ENCODE results near the gene CHDH.

The CHDH gene

DNA sequence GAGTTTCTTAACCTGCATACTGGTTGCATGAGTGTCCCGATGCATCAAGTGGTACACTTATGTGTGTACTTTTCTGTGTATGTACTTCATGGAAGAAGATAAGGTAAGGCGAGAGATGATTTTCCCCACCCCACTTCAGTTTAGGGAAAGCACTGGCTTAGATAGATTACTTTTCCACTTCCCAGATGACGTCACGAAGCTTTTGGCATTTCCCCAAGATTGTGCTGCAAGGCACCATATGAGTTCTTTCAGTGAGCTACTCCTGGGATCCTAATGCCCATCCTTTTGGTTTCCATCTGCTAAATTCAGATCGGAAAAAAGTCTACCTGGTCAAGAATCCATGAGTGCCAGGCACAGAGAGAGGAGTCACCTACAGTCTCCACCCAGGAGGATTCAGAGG is 4.7 kb upstream of the CHDH start:
- DNase-seq = no peak

DNA sequence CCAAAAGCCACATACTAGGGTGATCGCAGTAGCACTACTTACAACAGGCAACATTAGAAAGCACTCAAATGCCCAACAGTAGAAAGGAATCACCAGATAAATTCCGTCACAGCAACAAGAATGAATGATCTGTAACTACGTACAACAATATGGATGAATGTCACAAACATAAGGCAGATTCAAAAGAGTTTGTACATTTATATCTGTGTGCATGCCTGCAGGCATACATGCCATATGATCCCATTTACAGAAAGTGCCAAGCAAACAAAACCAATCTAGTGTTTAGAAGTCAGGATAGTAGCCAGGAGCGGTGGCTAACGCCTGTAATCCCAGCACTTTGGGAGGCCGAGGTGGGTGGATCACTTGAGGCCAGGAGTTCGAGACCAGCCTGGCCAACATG is 3.7 kb upstream of the CHDH start:
- no peak for DNase-seq

DNA sequence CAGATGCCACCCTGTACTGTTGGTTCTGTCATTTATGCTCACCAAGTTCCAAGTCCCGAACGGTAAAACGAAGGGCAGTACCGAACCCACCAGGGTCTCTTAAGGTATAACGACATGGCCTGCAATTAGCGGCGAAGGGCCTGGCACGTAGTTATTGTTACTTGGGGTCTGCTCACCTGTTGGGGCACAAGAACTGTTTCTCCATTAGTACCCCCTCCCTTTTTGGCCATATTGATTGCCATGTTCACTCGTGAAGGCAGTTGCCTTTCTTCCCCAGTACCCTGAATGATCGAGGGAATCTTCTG is 584 bp upstream of the CHDH start:
- DNase-seq = no peak

DNA sequence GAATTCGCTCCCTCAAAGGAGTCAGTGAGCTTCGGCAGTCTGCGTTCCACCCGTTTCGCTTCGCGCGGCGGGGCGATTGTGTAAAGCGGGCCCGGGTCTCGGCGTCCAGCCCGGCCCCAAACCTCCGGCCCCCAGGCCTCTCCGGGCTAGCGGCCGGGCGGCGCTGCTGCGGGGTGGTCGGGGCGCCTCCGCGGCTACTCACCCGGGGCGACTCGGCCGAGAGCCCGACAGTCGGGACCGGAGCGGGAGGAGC is 412 bp downstream of the CHDH start:
- no peak for DNase-seq

DNA sequence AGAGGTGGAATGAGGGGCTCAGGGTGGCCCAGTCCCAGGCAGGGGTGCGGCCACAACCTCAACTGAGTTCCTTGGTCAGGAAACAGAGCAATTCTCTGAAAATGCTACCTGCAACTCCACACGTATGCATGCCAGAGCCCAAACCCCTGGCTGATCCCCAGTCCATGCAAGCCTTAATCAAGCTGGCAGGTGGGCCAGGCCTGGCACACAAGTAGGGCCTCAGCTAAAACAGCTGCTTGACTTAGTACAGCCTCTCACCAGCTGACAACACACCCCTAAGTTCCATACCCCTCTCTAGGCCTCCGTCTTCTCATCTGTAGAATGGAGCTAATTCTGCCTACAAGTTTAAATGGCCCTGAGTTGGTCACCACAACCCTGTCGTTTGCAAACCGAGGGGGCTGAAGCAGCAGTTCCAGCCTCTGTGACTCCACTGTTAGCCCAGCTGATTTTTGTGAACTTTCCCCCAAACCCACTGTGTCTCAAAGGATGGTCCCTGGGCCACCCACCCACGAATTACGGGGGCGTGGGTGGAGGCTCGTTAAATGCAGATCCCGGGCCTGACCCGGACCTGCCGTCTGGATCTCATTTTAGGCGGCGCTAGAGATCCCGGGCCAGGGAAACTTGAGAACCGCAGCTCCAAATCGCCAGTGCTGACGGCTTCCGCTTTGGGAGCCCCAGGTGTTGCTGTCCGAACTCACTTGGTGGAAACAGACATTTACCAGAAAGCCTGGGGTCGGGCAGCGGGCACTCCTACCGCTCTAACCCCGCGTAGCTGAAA is 927 bp downstream of the CHDH start:
- no peak for DNase-seq

DNA sequence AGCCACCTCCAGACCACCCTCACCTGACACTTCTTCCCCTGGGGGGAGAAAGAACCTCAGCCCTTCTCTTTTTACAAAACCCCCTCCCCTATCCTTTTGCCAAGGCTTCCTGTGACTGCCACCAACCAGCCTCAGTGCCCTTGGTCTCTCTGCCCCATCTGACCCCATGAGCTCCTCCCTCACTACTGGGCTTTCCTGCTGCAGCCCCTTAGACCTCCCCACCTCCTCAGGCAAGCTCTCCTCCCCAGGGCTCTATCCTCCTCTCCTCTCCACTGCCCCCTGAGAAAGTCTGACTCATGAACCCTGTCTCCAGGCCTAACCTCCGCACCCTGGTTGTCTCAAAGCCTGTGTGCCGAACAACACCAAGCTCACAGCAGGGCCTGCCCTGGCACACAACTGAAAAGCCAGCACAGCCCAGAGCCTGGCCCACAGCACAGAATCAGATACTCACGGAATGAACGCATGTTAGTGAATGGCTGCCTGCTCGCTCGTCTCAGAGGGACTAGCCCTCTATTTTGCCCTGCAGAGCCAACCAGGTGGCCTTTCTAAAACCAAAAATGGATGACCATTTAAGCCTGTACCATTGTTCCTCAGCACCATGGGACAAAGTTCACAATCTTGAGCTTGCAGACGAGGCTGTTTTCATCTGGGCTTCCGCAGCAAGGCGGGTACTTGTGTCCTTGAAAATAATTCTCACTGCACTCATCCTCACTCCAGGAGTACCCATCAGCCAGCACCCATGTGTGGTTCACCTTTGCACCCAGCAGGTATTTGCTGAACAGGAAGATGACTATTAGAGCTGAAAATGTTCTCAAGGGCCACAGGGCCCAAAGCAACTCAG is 1.7 kb downstream of the CHDH start:
- no peak for DNase-seq

DNA sequence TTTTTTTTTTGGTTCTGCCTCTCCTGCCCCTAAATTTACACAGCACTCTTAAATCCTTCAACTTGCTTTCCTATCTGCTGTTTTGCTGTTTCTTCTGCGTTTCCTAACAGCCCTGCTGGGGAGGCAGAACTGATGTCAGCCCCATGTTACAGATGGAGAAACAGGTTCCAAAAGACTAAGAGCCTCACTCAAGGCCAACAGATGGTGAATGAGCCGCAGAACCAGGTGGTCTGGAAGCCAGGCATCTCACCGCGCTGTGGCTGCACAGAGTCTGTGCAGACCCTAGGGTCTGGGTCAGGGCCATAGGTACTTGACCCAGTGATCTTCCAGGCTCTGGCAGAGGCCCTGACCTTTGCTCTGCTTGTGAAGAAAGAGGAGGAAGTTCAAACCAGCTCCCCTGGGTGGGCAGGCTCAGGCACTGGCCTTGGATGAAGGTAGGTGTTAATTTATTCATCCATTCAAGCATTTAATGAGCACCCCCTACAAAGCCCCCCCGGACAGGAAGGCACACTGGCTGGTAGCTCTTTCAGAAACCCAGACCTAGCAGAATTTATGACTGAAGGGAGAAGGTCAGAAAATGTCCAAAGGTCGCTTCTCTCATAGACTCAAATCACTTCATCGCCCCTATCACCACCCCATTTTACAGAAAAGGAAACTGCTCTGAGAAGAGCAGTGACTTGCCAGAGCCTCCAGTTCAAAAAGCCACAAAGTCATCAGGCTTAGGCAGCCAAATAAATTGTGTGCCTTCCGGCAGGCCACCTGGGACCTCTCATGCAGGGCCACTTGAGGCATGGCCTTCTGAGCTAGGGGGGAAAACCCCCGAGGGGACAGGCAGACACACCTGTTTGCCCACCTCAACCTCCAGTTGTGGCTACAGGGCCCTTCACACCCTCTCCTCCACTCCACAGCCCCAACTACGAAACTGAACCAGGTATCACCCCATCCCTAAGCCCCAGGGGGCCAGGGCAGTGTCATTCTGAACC is 2.7 kb downstream of the CHDH start:
- no peak for DNase-seq

DNA sequence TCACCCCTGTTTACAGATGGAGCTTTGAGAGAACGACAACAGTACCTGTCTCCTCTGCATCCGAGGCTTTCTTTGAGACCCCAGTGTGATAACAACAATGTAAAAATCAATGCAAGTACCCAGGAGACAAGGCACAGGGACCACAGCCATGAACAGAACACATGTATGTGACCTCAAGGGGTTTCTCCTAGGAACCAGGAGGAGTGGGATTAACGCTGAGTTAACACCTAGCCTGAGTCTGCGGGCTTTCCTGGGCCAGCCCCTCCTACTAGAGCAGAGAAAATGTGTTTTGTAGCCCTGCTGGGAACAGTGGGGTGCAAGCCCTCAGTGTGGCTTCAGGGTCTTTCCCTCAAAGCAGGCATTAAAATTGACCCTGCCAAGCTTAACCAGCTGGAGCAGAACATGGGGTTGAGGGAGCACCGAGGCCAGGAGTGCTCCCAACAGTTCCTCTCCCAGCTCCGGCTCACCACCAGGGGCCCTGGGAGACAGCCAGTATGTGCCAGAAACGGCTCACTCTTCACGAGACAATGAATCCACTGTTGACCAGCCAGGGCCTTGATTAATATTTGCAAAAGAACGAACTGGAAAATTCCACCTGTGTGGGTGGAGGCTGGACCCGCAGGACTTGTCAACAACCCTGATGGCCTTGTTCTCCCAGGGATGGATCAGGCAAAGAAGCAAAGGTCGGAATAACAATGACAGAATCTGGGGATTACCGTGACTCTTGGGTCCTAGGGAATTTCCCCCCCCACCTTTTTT is 3.6 kb downstream of the CHDH start:
- no peak for DNase-seq

DNA sequence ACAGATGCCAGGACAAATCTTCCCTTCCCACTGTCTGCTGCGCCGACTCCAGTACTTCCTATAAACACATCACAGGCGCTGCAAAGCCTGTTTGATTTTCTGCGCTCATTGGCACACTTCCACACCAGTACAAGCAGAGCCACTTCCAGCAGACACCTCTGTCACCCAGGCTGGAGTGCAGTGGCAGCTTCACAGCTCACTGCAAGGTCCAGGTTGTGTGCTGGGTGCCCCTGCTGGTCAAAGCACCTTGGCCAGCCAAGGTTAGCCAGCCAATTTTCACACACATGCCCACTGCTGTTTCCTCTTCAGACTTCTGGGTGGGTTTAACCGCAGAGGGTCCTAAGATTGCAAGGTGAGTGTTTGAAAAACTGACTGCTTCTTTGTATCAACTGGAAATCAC is 4.9 kb downstream of the CHDH start:
- no peak for DNase-seq

DNA sequence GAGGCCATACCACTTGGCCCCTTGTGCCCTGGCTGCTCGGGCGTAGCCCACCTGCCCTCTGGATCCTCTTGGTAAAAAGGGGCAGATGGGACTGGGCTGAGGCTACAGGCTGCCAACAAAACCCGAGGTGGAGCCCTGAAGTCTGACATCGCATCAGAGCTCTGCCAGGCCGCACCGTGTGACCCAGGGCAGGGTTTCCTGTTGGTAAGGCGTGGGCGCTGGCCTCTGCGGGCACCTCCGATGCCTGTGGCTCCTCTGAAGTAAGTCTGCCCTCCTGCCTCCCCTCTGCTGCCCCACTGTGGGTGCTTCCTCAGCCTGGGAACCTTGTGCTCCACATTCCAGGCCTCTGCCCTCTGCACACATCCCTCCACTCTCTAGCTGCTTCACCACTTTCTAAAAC is 8.9 kb downstream of the CHDH start:
- DNase-seq = no peak

DNA sequence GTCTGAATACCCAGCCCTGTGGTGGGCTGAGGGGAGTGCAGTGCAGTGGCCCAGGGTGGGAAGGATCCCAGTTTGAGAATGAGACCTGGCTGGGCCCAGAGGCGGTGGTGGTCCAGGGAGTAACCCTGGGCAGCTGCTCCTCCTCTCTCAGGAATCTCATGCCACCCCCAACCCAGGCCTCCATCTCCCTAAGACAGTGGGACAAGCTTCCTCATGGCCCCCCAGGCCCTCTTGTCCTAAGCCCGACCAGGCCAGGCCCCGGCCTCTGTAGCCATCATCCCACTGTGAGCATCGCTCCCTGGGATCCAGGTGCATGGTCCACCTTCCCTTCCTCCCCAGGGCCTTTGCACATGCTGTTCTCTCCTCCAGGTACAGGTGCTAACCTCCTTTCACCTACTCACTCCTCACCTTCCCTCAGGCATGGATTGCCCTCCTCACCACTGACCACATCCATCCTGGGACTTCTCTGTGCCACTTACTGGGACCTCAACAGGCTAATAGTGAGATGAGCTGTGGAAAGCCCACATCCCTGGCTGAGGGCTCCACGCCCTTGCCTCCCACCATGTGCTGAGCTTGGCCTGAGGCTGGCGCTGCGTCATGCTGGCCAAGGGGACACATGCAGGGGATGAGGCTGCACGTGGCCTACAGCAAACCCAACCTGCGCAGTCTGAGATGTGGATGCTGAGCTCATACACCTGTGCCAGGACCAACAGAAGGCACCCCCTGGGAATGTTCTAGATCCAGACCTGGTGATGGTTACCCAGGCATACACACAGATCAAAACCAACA is 9.9 kb downstream of the CHDH start:
- no peak for DNase-seq

DNA sequence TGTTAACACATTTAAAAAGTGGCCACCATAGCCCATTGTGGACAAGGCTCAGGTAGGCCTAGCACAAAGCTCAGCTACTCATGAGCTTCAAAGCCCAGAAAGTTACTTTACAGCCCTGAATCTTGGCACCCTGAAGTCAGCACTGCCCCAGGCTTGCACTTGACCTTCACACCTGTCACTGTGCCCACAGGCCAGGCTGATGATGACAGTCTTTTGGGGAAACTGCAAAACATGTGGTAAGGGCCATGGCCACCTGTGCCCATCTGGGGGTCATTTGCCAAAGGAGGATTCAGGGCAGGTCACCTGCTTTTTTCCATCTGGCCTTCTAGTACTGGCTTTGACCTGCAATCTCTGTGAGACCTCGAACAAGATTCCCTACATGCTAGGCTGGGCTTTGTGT is 11.0 kb downstream of the CHDH start:
- DNase-seq = no peak

DNA sequence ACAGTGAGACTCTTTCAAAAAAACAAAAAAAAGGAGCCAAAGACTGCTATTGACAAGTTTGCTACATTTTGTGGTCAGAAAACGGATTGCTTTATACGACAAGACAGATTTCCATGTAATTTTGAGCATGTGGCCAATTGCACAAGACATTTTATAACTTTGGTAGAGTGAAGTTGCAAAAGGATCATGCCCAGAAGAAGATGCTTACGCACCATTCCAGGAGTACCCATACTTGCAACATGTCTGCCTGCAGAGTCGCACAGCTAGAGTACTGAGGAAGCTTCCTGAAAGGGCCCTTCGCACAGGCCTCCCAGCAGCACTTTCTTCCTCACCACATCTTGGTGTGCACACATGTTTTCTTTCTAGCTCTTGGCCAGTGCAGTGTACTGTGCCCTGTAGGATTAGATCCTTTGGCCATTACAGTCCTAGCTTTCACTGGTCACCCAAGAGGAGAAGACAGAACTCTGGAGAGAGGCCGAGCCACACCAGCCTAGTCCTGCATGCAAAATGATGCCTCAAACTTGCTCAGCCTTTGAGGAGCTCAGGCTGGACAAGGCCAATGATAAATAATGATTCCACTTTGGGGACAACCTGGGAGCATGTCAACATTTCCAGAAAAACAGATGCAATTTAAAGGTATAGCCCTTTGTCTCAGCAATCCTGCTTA is 11.7 kb downstream of the CHDH start:
- DNase-seq = no peak

DNA sequence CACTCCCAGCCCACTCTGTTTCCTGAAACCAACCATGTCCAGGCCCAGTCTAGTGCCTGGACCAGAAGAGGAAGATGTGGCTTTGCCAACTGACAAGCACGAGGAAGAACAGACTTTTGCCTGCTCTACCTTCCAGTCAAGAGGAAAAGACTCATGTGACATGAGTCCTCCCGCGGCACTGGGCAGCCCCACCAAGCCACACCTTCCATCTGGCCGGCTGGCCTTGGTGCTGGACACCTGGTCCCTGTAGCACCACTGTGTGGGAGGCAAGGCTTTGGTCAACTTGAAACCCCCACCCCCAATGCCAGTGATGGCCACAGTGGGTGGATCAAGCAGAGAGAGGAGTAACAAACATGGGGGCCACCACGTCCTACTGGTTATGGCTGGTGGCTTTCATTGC is 12.5 kb downstream of the CHDH start:
- no peak for DNase-seq

DNA sequence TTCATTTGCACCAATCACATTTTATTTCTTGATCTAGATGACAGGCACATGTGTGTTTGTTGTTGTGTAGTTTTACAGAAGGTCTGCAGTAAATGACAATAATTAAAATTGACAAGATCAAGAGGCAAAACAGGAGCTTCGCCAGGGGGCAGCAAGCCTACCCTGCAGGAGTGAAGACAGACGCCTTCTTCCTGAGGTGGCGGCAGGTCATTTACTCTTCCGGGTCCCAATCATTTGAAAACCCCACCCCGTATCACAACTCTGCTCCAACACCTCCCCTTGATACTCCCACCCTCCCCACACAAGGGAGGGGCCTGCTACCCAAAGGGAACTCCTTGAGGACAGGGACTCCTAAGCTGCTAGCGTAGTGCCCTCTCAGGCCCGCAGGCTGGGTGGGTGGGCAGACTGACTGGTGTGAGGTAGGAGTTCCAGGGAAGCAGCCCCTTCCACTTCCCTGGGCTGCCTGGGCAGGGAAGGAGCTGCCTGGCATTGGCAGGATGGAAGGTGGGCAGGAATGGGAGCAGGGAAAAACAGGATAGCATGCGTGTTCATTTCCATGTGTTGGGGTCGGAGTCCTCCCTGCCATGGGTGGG is 13.1 kb downstream of the CHDH start:
- no peak for DNase-seq

DNA sequence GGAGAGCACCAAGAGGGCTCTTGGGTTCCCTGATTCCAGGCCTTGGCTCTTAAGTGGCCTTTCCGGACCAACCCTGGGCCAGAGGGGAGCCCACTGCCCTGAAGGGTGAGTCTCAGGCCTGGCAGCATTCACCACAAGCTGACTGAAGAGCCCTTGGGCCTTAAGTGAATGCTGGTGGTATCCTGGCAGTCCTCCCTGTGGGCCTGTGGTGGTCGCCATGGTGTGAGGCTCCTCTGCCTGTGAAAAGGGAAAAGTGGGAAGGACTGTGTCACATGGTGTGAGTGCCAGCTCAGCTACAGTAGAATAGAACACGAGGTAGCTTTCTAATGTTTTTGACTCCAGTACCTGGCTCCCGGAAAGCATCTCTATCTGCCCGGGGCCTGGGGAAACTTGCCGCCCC is 15.3 kb downstream of the CHDH start:
- DNase-seq = no peak

DNA sequence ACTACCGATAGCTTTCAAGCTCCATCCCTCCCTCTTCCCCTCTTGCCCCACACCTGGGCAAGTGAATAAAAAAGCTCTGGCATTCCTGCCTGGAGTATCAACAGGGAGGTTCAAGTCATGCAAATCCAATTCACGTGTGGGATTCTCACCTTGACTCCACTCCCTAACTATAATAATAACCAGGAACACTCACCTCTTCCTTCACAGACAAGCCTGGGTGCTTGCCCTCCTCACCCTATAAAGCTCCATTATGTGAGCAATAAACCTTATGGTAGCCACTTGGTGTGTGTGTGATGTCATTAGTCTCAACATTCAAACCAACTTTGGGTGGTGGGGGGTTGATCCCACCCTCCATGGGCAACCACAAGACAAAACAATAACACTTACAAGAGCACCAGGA is 16.6 kb downstream of the CHDH start:
- DNase-seq = no peak

DNA sequence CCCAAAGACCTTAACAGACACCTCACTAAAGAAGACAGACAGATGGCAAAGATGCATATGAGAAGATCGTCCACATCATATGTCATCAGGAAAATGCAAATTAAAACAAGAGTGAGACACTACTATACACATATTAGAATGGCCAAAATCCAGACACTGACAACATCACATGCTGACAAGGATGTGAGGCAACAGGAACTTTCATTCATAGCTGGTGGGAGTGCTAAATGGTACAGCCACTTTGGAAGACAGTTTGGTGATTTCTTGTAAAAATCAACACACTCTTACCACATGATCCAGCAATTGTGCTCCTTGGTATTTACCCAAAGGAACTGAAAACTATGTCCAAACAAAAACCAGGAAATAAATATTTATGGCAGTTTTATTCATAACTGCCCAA is 17.6 kb downstream of the CHDH start:
- DNase-seq = no peak

DNA sequence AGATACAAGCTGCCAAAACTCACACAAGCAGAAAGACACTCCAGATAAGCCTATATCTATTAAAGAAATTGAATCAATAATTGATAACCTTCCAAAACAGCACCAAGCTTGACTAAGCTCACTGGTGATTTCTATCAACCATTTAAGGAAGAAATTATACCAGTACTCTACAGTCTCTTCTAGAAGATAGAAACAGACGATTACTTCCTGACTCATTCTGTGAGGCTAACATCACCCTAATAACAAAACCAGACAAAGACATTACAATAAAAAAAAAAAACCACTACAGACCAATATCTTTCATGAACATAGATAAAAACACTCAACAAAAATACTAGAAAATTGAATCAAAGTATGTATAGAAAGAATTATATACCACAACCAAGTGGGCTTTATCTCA is 20.2 kb downstream of the CHDH start:
- no peak for DNase-seq

DNA sequence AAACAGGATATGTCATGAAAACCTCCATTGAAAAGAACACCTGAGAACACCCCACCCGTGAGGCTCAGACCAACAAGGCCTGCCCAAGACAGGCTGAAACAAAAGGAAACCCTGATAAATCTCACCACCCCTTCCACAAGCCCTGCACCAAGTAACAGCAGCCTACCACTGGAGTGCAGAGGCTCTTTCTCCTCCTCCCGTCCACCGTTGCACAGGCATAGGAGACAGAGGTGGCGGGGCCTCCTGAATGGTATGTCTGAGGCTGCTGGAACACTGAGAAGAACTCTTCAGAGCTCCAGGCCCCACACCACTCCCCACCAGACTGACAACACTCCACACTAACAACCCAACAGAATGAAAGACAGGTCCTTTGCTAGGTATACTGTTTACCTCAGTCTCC is 21.4 kb downstream of the CHDH start:
- DNase-seq = no peak

DNA sequence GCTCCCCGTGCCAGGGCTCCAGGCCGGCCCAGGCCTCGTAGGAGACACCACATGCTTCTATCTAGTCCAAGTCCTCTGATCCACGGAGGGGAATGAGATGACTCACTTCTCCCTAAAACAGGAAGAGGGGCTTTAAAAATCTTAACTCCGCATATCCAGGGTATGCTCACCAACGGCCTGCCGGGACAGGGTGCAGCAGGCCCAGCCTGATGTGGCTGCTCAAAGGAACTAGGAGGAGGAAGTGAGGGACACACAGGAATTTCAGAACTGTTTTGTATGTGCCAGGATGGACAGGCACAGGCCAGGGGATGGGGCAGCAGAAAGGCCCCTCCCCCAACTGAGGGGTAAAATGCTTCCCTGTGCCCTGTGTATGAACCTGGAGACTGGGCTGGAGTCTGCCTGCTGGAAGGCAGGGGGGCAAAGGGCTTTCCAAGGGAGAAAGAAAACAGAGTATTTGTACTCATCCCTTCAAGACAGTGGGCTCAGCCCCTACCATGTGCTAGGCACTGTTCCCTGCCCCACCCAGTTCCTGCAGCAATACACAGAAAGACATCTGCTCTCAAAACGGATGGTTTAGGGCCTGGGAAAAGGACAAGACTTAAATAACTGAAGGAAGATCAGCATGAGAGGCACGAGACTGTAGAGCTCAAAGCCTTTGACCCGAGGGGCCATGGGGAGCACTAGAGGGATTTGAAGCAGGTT is 22.1 kb downstream of the CHDH start:
- no peak for DNase-seq
